Fibroblast of lung (primary cell): ENCODE measurements around the gene RNF212. TPM values are rescaled to one million over a fixed set of nuclear protein-coding genes. Genes with fewer than 3 reads are reported as not detected.

ENCODE experiments used
- DNase-seq, 2 donors: peaks; one replicate each; pipeline versions ENCODE4 v3.0.0 to v3.0.0-alpha.2; 2010; ENCODE audit warnings: low read depth in 2 of 2
- H2AFZ ChIP-seq: 2 replicates; pipeline ENCODE4 v1.5.1; 2012; ENCODE audit warnings: low read length, control low read depth, inconsistent platforms
- H3K27ac ChIP-seq: 2 replicates; pipeline ENCODE4 v1.5.1; 2011; ENCODE audit warnings: low read length, control low read depth; ENCODE audit not compliant: insufficient read depth
- H3K27me3 ChIP-seq: 2 replicates; pipeline ENCODE4 v1.5.1; 2011; ENCODE audit warnings: mild to moderate bottlenecking, low read length; ENCODE audit not compliant: control insufficient read depth, insufficient read depth
- H3K36me3 ChIP-seq: 2 replicates; pipeline ENCODE4 v1.5.1; 2011; ENCODE audit warnings: low read length; ENCODE audit not compliant: control insufficient read depth, insufficient read depth
- H3K4me1 ChIP-seq: 2 replicates; pipeline ENCODE4 v1.5.1; 2011; ENCODE audit warnings: low read length; ENCODE audit not compliant: control insufficient read depth, insufficient read depth; ENCODE audit errors: extremely low read depth
- H3K4me2 ChIP-seq: 2 replicates; pipeline ENCODE4 v1.5.1; 2011; ENCODE audit warnings: low read length, control low read depth; ENCODE audit not compliant: insufficient read depth; ENCODE audit errors: extremely low read depth
- H3K4me3 ChIP-seq, 4 experiments: fragments of 200-600 bp in 1 of 4; sonication (generic) in 1 of 4; replicated peaks in 1 of 4; 2 replicates each; pipeline ENCODE4 v1.5.1; 2011 to 2016; ENCODE audit warnings: low read length in 4 of 4, low read depth in 3 of 4, mild to moderate bottlenecking in 3 of 4, control low read depth in 2 of 4, inconsistent platforms in 1 of 4, mixed read lengths in 1 of 4; ENCODE audit not compliant: insufficient read depth in 1 of 4; ENCODE audit errors: control extremely low read depth in 1 of 4
- H3K79me2 ChIP-seq: 2 replicates; pipeline ENCODE4 v1.5.1; 2012; ENCODE audit warnings: mild to moderate bottlenecking, low read length, inconsistent platforms; ENCODE audit not compliant: control insufficient read depth, insufficient read depth
- H3K9ac ChIP-seq: 2 replicates; pipeline ENCODE4 v1.5.1; 2011; ENCODE audit warnings: mild to moderate bottlenecking, low read length, control low read depth; ENCODE audit not compliant: insufficient read depth
- H3K9me3 ChIP-seq: 2 replicates; pipeline ENCODE4 v1.5.1; 2012; ENCODE audit warnings: low read depth, low read length; ENCODE audit not compliant: control insufficient read depth, insufficient read depth
- H4K20me1 ChIP-seq: 2 replicates; pipeline ENCODE4 v1.5.1; 2011; ENCODE audit warnings: low read length; ENCODE audit not compliant: control insufficient read depth, insufficient read depth; ENCODE audit errors: extremely low read depth
- EZH2 ChIP-seq: IDR thresholded peaks from 2 replicates; pipeline ENCODE4 v1.5.1; 2012; ENCODE audit warnings: low read length, control low read depth, mild to moderate bottlenecking; ENCODE audit errors: missing control alignments
- polyA plus RNA-seq, 2 donors: library from polyadenylated mRNA; depleted of rRNA in 1 of 2; stranded (reverse) in 1 of 2; unstranded in 1 of 2; fragments of >200 nt; gene quantifications; 2 replicates each; pipeline ENCODE4 v1.2.1, GENCODE V29; 2011 to 2012; ENCODE audit warnings: missing spikeins in 1 of 2
- total RNA-seq: library from RNA; depleted of rRNA; stranded (reverse); fragments of >200 nt; gene quantifications from 2 replicates; pipeline ENCODE4 v1.2.1, GENCODE V29; 2014
- TF ChIP-seq, protein P1 (sequence below), 2 donors: IDR thresholded peaks in 1 of 2; conservative IDR thresholded peaks in 1 of 2; 1 replicate in 1 of 2; 2 replicates in 1 of 2; pipeline ENCODE4 v1.5.1; 2011 to 2012; ENCODE audit warnings: low read length in 2 of 2, control low read depth in 1 of 2, inconsistent platforms in 1 of 2, low read depth in 1 of 2, mild to moderate bottlenecking in 1 of 2

Gene RNF212
- total and polyA plus RNA-seq, 2 donors (not counting 1 experiment from before 2014, with no cell fraction given), result 0.66 to 1.6 TPM

DNA sequence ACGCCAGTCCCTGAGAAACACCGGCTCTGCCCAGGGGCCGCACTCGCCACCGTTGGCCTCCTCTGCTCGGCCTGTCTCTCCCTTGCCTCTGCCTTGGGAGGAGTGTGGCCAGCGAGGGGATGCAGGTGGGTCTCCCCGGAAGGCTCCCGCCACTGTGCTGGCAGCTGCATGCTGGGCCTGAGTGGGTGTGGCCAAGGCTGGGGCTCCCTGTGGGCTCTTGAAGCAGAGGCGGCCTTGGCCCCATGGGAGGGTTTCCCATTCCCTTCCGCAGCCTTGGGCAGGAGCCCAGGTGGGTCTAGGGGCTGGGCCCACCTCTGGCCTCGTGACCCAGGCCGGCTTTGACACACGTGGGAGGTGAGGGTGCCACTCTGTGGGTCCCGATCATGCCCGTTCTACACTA lies 82.8 kb downstream of the RNF212 start:
- Histone ChIP-seq H3K79me2 (no peaks in the 10 kb centered on the region), H3K27ac (no peak overlapping the region), H2AFZ (no peak overlapping the region), H3K4me1 (peaks cover 2% of the 10 kb centered on the region), H4K20me1 (no peaks in the 10 kb centered on the region), H3K9ac (no peak overlapping the region), H3K27me3 (no peaks in the 10 kb centered on the region), H3K36me3 (peaks cover 1% of the 10 kb centered on the region), H3K4me3 (no peak overlapping the region), H3K9me3 (no peaks in the 10 kb centered on the region), H3K4me2 (no peak overlapping the region)
- no peak for DNase-seq
- TF ChIP-seq, protein P1, sequence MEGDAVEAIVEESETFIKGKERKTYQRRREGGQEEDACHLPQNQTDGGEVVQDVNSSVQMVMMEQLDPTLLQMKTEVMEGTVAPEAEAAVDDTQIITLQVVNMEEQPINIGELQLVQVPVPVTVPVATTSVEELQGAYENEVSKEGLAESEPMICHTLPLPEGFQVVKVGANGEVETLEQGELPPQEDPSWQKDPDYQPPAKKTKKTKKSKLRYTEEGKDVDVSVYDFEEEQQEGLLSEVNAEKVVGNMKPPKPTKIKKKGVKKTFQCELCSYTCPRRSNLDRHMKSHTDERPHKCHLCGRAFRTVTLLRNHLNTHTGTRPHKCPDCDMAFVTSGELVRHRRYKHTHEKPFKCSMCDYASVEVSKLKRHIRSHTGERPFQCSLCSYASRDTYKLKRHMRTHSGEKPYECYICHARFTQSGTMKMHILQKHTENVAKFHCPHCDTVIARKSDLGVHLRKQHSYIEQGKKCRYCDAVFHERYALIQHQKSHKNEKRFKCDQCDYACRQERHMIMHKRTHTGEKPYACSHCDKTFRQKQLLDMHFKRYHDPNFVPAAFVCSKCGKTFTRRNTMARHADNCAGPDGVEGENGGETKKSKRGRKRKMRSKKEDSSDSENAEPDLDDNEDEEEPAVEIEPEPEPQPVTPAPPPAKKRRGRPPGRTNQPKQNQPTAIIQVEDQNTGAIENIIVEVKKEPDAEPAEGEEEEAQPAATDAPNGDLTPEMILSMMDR (conservative IDR thresholded peaks at IDR 0.05 in 1 of 2, IDR thresholded peaks at IDR 0.05 in 1 of 2; ENCODE audit: low read depth in 1 of 2, low read length in 2 of 2), result no peak
- TF ChIP-seq EZH2, result no peak

DNA sequence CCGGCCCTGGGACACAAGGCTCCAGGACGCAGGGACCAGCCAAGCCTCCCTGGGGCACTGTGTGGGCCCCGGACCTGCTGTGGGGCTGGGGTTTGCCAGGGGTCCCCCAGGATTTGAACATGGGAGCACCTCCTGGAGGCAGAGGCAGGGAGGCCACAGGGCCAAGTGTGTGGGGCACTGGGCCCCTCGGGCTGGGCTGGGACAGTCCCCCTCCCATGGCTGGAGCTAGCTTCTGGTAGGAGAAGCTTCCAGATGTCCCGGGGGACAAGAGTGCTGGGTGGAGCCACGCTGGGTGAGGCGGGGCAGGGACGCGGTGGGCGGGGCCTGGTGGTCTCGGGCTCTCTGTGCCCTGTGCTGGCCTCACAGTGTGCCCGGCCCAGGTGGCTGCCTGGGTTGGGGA lies 83.3 kb downstream of the RNF212 start:
- H3K27me3 ChIP-seq, result no peaks in the 10 kb centered on the region
- no peak overlapping the region for H3K27ac ChIP-seq
- H3K79me2 ChIP-seq, result no peaks in the 10 kb centered on the region
- H3K4me3 ChIP-seq, result no peak overlapping the region
- no peak overlapping the region for H3K4me2 ChIP-seq
- peaks cover 2% of the 10 kb centered on the region for H3K36me3 ChIP-seq
- no peaks in the 10 kb centered on the region for H3K9me3 ChIP-seq
- no peak overlapping the region for H3K9ac ChIP-seq
- peaks cover 2% of the 10 kb centered on the region for H3K4me1 ChIP-seq
- H4K20me1 ChIP-seq, result no peaks in the 10 kb centered on the region
- DNase-seq, result no peak
- TF ChIP-seq, protein P1 (conservative IDR thresholded peaks at IDR 0.05 in 1 of 2, IDR thresholded peaks at IDR 0.05 in 1 of 2; ENCODE audit: low read depth in 1 of 2, low read length in 2 of 2), result no peak
- no peak overlapping the region for H2AFZ ChIP-seq

DNA sequence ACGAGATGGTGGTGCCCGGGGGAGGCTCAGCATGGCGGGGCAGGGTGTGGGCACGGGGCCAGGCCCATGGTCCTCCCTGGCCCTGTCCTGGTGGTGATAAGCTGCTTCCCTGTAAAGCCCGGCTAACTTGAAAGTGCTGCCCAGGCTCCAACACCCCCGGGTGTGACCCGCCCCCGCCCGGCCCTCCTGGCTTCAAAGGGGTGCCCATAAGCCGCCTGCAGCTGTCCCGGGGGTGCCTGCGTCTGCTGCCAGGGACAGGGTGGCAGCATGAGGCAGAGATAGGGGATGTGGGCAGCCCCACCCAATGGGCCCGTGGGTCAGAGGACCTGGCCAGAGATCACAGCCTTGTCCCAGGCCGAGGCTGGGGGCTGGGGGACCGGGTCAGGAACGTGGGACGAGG lies 83.8 kb downstream of the RNF212 start:
- DNase-seq, result no peak
- Histone ChIP-seq H3K36me3 (peaks cover 2% of the 10 kb centered on the region), H2AFZ (no peak overlapping the region), H3K4me1 (peaks cover 2% of the 10 kb centered on the region), H3K79me2 (no peaks in the 10 kb centered on the region), H3K4me2 (no peak overlapping the region), H3K4me3 (no peak overlapping the region), H3K9ac (no peak overlapping the region), H4K20me1 (no peaks in the 10 kb centered on the region), H3K27ac (no peak overlapping the region), H3K9me3 (no peaks in the 10 kb centered on the region), H3K27me3 (no peaks in the 10 kb centered on the region)
- TF ChIP-seq, protein P1 (conservative IDR thresholded peaks at IDR 0.05 in 1 of 2, IDR thresholded peaks at IDR 0.05 in 1 of 2; ENCODE audit: low read depth in 1 of 2, low read length in 2 of 2), result no peak
- no peak for TF ChIP-seq EZH2
